ENCODE data around the gene CNGA2.

DNA sequence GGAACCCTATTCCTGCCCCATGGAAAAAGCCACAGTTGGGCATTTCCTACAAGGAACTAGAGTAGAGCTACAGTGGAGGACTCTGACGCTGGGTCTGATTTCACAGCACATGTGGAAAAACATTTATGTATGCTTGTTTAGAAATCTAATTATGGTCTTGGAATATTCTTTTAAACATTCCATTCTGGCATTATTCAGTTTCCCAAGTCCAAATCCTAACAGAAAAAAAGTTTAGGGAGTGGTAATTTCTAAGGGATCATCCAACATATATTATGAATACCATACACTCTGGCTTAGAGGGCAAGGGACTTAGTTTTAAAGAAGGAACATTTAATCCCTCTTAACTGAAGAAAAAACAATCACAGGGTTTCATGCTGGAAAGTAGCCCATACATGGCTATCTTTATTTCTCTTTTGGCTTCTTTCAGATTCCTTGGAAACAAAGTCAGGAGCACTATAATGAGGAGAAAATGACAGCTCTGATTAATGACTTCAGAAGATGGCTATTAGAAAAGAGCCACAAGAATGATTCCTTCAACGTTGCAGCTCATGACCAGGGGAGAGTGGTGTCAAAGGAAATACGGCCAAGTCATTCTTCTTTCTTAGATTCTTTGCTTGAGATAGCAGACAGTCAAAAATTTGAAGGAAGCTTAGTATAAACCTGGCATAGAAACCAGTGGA, 56.1 kb downstream of the CNGA2 start:
- TF ChIP-seq, protein P1, sequence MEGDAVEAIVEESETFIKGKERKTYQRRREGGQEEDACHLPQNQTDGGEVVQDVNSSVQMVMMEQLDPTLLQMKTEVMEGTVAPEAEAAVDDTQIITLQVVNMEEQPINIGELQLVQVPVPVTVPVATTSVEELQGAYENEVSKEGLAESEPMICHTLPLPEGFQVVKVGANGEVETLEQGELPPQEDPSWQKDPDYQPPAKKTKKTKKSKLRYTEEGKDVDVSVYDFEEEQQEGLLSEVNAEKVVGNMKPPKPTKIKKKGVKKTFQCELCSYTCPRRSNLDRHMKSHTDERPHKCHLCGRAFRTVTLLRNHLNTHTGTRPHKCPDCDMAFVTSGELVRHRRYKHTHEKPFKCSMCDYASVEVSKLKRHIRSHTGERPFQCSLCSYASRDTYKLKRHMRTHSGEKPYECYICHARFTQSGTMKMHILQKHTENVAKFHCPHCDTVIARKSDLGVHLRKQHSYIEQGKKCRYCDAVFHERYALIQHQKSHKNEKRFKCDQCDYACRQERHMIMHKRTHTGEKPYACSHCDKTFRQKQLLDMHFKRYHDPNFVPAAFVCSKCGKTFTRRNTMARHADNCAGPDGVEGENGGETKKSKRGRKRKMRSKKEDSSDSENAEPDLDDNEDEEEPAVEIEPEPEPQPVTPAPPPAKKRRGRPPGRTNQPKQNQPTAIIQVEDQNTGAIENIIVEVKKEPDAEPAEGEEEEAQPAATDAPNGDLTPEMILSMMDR (IDR thresholded peaks at IDR 0.05; ENCODE audit: insufficient read depth, low read length, poor library complexity, severe bottlenecking), result no peak
- no peak for TF ChIP-seq EZH2phosphoT487 (conservative IDR thresholded peaks at IDR 0.05; ENCODE audit: low read length)
